Measurements from ENCODE around the gene IBTK. TPM values are rescaled to one million over a fixed set of nuclear protein-coding genes. Genes with fewer than 3 reads are reported as not detected.

The IBTK gene
- total RNA-seq, 1 donor from 2014 or later, result 15.5 TPM

- no peak for DNase-seq (ENCODE audit: extremely low spot score in 2 of 2)
- intact Hi-C loops (cut with DNase I), result loop anchor here (10.0 kb wide), 1 partner anchor 805 kb away; no protein-coding TSS in a partner anchor
- Histone ChIP-seq H3K27ac (no peak overlapping the region), H3K27me3 (no peaks in the 10 kb centered on the region), H3K4me1 (peaks cover 30% of the 10 kb centered on the region), H3K9me3 (no peaks in the 10 kb centered on the region), H3K4me3 (no peak overlapping the region), H3K36me3 (no peaks in the 10 kb centered on the region)
- no peak for TF ChIP-seq POLR2A (IDR thresholded peaks at IDR 0.05)
- TF ChIP-seq CTCF (IDR thresholded peaks at IDR 0.05), result no peak
- TF ChIP-seq POLR2AphosphoS5 (IDR thresholded peaks at IDR 0.05; ENCODE audit: insufficient read depth in 1 of 2, low read depth in 1 of 2), result no peak
Observed at GRCh38 chr6:82249381-82250253, 2.1 kb upstream of the IBTK start.

DNA sequence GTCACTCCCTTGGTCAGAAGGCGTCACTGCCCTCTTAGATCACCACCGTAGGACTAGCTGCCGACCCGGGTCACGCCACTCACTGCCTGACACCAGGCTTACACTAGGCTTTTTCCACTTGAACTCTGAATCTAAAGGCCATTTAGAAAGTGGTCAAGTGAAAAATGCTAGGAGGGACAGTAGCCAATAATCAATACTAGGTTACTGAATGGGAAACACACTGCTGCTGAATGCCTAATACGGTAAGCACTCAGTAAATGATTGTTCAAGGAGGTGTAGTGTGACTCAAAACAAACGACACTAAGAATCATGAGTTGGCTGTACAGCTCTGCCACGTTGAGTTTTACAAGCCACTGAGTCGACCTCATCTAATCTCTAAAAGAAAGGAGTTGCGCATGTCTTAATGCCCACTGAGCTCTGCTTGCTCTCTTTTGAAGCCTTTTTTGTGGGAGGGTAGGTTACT, 760 bp upstream of the IBTK start:
- Histone ChIP-seq H3K36me3 (no peaks in the 10 kb centered on the region), H3K27me3 (no peaks in the 10 kb centered on the region), H3K4me1 (peaks cover 37% of the 10 kb centered on the region), H3K9me3 (no peaks in the 10 kb centered on the region), H3K4me3 (peak overlapping the region; percentile 80 to 81), H3K27ac (peak overlapping the region; percentile 79)
- no peak for TF ChIP-seq CTCF (IDR thresholded peaks at IDR 0.05)
- TF ChIP-seq POLR2AphosphoS5 (IDR thresholded peaks at IDR 0.05; ENCODE audit: insufficient read depth in 1 of 2, low read depth in 1 of 2), result no peak
- no peak for TF ChIP-seq POLR2A (IDR thresholded peaks at IDR 0.05)
- no peak for DNase-seq (ENCODE audit: extremely low spot score in 2 of 2)
- intact Hi-C loops (cut with DNase I), result no loop called here

DNA sequence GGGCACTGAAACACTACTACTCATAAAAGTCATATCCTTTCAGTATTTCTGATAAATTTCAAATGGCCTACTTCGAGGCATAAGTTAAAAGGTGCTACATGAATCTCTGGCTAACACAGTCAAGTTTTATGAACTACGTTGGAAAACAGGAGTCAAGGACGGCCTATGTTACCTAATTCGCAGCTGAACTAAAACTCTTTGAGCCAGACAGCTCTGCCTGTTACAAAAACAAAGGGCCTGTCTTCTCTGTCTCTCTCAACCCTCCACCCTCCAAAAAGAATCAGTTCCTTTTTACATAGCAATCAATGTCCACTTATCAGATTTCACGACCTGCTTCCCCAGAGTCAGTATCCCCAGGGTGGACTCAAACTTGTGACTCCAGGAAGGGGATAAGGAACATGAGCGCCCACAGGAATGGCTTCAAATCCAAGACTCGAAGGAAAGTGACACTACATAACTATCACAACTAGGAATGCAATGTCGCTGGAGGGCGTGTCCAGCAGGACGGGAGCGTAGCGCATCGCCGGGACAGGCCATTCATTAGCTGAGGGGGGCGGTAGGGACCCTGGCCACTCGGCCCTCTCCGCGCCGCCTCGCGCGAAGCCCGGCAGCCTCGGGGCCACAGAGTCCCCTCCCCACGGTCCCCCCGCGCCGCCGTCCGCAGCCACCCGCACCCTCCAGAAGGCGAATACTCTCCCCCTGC, 591 bp downstream of the IBTK start:
- Histone ChIP-seq H3K4me1 (peaks cover 37% of the 10 kb centered on the region), H3K27me3 (no peaks in the 10 kb centered on the region), H3K36me3 (no peaks in the 10 kb centered on the region), H3K27ac (peak overlapping the region; percentile 79), H3K4me3 (peak overlapping the region; percentile 80 to 81), H3K9me3 (no peaks in the 10 kb centered on the region)
- no peak for DNase-seq (ENCODE audit: extremely low spot score in 2 of 2)
- TF ChIP-seq CTCF (IDR thresholded peaks at IDR 0.05) (no peak), POLR2A (IDR thresholded peaks at IDR 0.05) (no peak), POLR2AphosphoS5 (IDR thresholded peaks at IDR 0.05; ENCODE audit: insufficient read depth in 1 of 2, low read depth in 1 of 2) (no peak)
- intact Hi-C loops (cut with DNase I), result no loop called here

DNA sequence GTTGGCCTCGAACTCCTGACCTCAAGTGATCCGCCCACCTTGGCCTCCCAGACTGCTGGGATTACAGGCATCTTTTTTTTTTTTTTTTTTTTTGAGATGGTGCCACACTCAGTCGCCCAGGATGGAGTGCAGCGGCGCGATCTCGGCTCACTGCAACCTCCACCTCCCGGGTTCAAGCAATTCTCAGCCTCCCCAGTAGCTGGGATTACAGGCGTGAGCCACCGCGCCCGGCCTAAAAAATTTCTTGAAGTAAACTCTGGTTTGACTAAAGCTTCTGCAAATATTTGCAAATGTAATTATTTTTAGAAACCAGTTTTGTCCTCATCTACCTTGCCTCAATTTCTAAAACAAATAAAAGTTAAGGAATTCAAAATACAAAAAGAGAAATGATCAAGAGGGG, 1.2 kb downstream of the IBTK start:
- H3K27ac ChIP-seq, result peak overlapping the region; percentile 79
- H3K4me1 ChIP-seq, result peaks cover 37% of the 10 kb centered on the region
- no peaks in the 10 kb centered on the region for H3K27me3 ChIP-seq
- intact Hi-C loops (cut with DNase I), result no loop called here
- H3K9me3 ChIP-seq, result no peaks in the 10 kb centered on the region
- no peak for TF ChIP-seq POLR2AphosphoS5 (IDR thresholded peaks at IDR 0.05; ENCODE audit: insufficient read depth in 1 of 2, low read depth in 1 of 2)
- no peak for TF ChIP-seq CTCF (IDR thresholded peaks at IDR 0.05)
- no peak for TF ChIP-seq POLR2A (IDR thresholded peaks at IDR 0.05)
- H3K4me3 ChIP-seq, result peak overlapping the region; percentile 80 to 81
- no peak for DNase-seq (ENCODE audit: extremely low spot score in 2 of 2)
- H3K36me3 ChIP-seq, result no peaks in the 10 kb centered on the region
